ENCODE data around the gene LDB3. TPM values are rescaled to one million over a fixed set of nuclear protein-coding genes. Genes with fewer than 3 reads are reported as not detected.

The LDB3 gene
- total RNA-seq, 2 donors from 2014 or later: 0.66 to 0.78 TPM

GRCh38 chr10:86721232-86721631 is 52.9 kb downstream of the LDB3 start:
- intact Hi-C loops (cut with DNase I): no loop called here
- H3K9me3 ChIP-seq: no peaks in the 10 kb centered on the region
- H3K27me3 ChIP-seq: no peaks in the 10 kb centered on the region
- DNase-seq (no peak), ATAC-seq (no peak)
- no peaks in the 10 kb centered on the region for H3K36me3 ChIP-seq (replicated peaks in 1 of 2; ENCODE audit: insufficient read depth in 1 of 2, low read depth in 2 of 2)
- no peak overlapping the region for H3K4me3 ChIP-seq
- H3K4me1 ChIP-seq: peaks cover 4% of the 10 kb centered on the region
- 78 to 89% methylated on average over 5 of the region's 5 CpGs for WGBS, 2 donors
- no peak for TF ChIP-seq POLR2A (IDR thresholded peaks at IDR 0.05)
- no peak for TF ChIP-seq CTCF (IDR thresholded peaks at IDR 0.05)
- no peak overlapping the region for H3K27ac ChIP-seq

GRCh38 chr10:86723009-86723408 is 54.7 kb downstream of the LDB3 start:
- no peak overlapping the region for H3K27ac ChIP-seq
- ATAC-seq (no peak), DNase-seq (no peak)
- WGBS, 2 donors: 85 to 89% methylated on average over 2 of the region's 2 CpGs
- H3K4me3 ChIP-seq: no peak overlapping the region
- no peak for TF ChIP-seq CTCF (IDR thresholded peaks at IDR 0.05)
- intact Hi-C loops (cut with DNase I): no loop called here
- H3K9me3 ChIP-seq: no peaks in the 10 kb centered on the region
- peaks cover 11% of the 10 kb centered on the region for H3K4me1 ChIP-seq
- H3K36me3 ChIP-seq (replicated peaks in 1 of 2; ENCODE audit: insufficient read depth in 1 of 2, low read depth in 2 of 2): no peaks in the 10 kb centered on the region
- no peaks in the 10 kb centered on the region for H3K27me3 ChIP-seq

- Histone ChIP-seq H3K36me3 (replicated peaks in 1 of 2; ENCODE audit: insufficient read depth in 1 of 2, low read depth in 2 of 2) (no peaks in the 10 kb centered on the region), H3K27me3 (no peaks in the 10 kb centered on the region), H3K4me3 (no peak overlapping the region), H3K9me3 (no peaks in the 10 kb centered on the region), H3K27ac (no peak overlapping the region), H3K4me1 (peaks cover 9% of the 10 kb centered on the region)
- DNase-seq (no peak), ATAC-seq (no peak)
- no peak for TF ChIP-seq POLR2A (IDR thresholded peaks at IDR 0.05)
- TF ChIP-seq CTCF (IDR thresholded peaks at IDR 0.05): no peak
- intact Hi-C loops (cut with DNase I): no loop called here
- WGBS, 2 donors: 88 to 95% methylated on average over 6 of the region's 6 CpGs
Observed at GRCh38 chr10:86724445-86724844, 56.1 kb downstream of the LDB3 start.

GRCh38 chr10:86725980-86726676 is 57.8 kb downstream of the LDB3 start:
- intact Hi-C loops (cut with DNase I): no loop called here
- H3K9me3 ChIP-seq: no peaks in the 10 kb centered on the region
- ATAC-seq (no peak), DNase-seq (no peak)
- 90 to 91% methylated on average over 14 of the region's 14 CpGs for WGBS, 2 donors
- H3K36me3 ChIP-seq (replicated peaks in 1 of 2; ENCODE audit: insufficient read depth in 1 of 2, low read depth in 2 of 2): no peaks in the 10 kb centered on the region
- no peak overlapping the region for H3K4me3 ChIP-seq
- peaks cover 7% of the 10 kb centered on the region for H3K4me1 ChIP-seq
- no peak for TF ChIP-seq POLR2A (IDR thresholded peaks at IDR 0.05)
- no peak for TF ChIP-seq CTCF (IDR thresholded peaks at IDR 0.05)
- H3K27ac ChIP-seq: no peak overlapping the region
- H3K27me3 ChIP-seq: no peaks in the 10 kb centered on the region

- H3K4me1 ChIP-seq: peaks cover 7% of the 10 kb centered on the region
- ATAC-seq (no peak), DNase-seq (no peak)
- no peak overlapping the region for H3K4me3 ChIP-seq
- H3K9me3 ChIP-seq: no peaks in the 10 kb centered on the region
- H3K27ac ChIP-seq: no peak overlapping the region
- TF ChIP-seq POLR2A (IDR thresholded peaks at IDR 0.05) (no peak), CTCF (IDR thresholded peaks at IDR 0.05) (no peak)
- intact Hi-C loops (cut with DNase I): no loop called here
- no peaks in the 10 kb centered on the region for H3K36me3 ChIP-seq (replicated peaks in 1 of 2; ENCODE audit: insufficient read depth in 1 of 2, low read depth in 2 of 2)
- WGBS, 2 donors: 7 to 14% methylated on average over 1 of the region's 1 CpG
- H3K27me3 ChIP-seq: no peaks in the 10 kb centered on the region
Observed at GRCh38 chr10:86726677-86726999, 58.3 kb downstream of the LDB3 start.
